ENCODE results near the gene RETREG1.

The RETREG1 gene

DNA sequence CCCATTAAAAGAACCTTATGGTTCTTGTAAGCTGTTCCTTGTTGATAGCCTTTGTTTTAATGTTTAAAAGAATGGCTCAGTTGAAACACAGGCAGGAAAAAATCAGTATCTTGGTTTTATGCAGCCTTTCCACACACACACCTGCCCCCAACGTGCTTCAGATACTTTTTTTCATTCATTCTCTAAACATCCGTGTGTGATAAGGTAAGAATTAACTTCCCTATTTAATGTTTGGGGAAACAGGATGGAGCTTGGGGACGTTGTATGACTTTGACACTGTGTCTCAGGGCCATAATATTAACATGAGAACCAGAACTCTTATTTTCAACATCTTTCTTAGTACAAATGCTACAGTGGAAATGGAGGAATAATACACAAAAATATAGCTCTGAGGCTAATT lies 145.4 kb downstream of the RETREG1 start:
- TF ChIP-seq, protein P1, sequence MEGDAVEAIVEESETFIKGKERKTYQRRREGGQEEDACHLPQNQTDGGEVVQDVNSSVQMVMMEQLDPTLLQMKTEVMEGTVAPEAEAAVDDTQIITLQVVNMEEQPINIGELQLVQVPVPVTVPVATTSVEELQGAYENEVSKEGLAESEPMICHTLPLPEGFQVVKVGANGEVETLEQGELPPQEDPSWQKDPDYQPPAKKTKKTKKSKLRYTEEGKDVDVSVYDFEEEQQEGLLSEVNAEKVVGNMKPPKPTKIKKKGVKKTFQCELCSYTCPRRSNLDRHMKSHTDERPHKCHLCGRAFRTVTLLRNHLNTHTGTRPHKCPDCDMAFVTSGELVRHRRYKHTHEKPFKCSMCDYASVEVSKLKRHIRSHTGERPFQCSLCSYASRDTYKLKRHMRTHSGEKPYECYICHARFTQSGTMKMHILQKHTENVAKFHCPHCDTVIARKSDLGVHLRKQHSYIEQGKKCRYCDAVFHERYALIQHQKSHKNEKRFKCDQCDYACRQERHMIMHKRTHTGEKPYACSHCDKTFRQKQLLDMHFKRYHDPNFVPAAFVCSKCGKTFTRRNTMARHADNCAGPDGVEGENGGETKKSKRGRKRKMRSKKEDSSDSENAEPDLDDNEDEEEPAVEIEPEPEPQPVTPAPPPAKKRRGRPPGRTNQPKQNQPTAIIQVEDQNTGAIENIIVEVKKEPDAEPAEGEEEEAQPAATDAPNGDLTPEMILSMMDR (IDR thresholded peaks at IDR 0.05; ENCODE audit: control insufficient read depth, insufficient read depth, low read depth, low read length, missing control alignments): no peak
- DNase-seq (ENCODE audit: low read depth): no peak
- H3K4me3 ChIP-seq (ENCODE audit: control insufficient read depth, low read depth, low read length): no peak overlapping the region

GRCh38 chr5:16467363-16468219 lies 149.2 kb downstream of the RETREG1 start:
- no peak for DNase-seq (ENCODE audit: low read depth)
- no peak overlapping the region for H3K4me3 ChIP-seq (ENCODE audit: control insufficient read depth, low read depth, low read length)
- TF ChIP-seq, protein P1 (IDR thresholded peaks at IDR 0.05; ENCODE audit: control insufficient read depth, insufficient read depth, low read depth, low read length, missing control alignments): no peak

- DNase-seq (ENCODE audit: low read depth): peak; percentile 60
- TF ChIP-seq, protein P1 (IDR thresholded peaks at IDR 0.05; ENCODE audit: control insufficient read depth, insufficient read depth, low read depth, low read length, missing control alignments): no peak
Measured at GRCh38 chr5:16465544-16466432, 151.0 kb downstream of the RETREG1 start, which contains the start of gene ZNF622. ZNF622 (minus strand) TSS chr5:16465800; CDS start chr5:16465665, 135 bp downstream.

DNA sequence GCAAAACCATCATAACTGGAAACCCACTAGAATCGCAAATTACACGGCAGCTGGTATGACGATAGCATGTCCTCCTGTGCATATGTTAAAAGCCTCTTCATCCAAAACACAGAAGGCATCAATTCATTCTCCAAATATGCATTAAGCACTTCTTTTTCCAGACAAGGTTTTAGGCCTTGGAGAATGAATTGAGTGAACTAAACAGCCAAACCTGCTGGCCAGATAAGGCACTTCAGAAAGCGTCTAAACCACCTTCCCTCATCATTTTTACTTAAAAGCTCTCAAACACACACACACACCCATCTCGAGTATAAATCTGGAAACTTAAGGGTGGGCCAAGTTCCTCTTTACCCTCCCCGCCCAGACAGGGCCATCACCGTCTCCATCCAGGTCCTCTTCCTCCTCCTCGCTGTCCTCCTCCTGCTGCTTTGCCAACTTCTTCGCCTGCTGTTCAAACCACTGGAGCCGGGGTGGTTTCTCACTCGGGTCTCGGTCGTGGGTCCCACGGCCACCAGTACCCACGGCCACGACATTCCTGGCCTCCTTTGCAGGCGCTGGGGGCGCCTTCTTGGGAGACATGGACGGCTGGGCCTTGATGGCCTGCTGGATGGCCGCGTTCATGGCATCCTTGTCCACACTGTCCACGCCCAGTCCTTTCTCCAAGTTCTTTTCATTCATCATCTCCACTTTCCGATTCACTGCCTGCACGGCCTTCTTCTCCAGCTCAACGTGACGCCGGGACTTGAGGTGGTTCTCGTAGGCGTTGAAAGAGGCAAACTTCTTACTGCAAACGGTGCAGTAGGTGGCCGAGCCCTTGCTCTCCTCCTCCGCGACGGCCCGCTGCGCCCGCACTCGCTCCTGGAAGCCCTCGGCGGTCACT lies 151.9 kb downstream of the RETREG1 start:
- TF ChIP-seq, protein P1 (IDR thresholded peaks at IDR 0.05; ENCODE audit: control insufficient read depth, insufficient read depth, low read depth, low read length, missing control alignments): peak; percentile 5
- DNase-seq (ENCODE audit: low read depth): no peak
- H3K4me3 ChIP-seq (ENCODE audit: control insufficient read depth, low read depth, low read length): peak overlapping the region; percentile 91

More at GRCh38 chr5:16465544-16466432, 151.0 kb downstream of the RETREG1 start, which contains the start of gene ZNF622:
- H3K4me3 ChIP-seq (ENCODE audit: control insufficient read depth, low read depth, low read length): peak within 1 kb of the TSS; percentile 91

DNA sequence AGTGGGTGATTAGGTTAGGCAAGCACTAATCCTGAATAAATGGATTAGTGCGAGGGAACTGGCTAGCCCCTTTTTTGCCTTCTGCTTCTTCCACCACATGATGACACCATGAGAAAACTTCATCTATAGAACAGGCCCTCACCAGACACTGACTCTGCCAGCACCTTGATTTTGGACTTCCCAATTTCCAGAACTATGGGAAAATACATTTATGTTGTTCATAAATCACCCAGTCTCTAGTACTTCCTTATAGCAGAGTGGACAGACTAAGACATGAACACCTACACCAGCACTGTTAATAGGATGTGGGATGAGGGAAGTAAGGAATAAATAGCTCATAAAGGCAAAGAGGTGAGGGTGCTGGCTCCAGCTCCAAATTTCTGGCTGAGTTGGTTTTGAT lies 152.6 kb downstream of the RETREG1 start:
- no peak for DNase-seq (ENCODE audit: low read depth)
- TF ChIP-seq, protein P1 (IDR thresholded peaks at IDR 0.05; ENCODE audit: control insufficient read depth, insufficient read depth, low read depth, low read length, missing control alignments): no peak
- peak overlapping the region; percentile 91 for H3K4me3 ChIP-seq (ENCODE audit: control insufficient read depth, low read depth, low read length)
